NCI-H345 (cell line): Measurements from ENCODE around the gene CACNG3.
"Not testable (repeated sequence)": the region's sequence is repeated elsewhere in the genome, so short reads cannot be mapped to it uniquely, and the experiment has no call there.

Experiments
- DNase-seq: peaks from one replicate; lab custom pipeline; 2025; lab: John Stamatoyannopoulos, UW

The CACNG3 gene

DNA sequence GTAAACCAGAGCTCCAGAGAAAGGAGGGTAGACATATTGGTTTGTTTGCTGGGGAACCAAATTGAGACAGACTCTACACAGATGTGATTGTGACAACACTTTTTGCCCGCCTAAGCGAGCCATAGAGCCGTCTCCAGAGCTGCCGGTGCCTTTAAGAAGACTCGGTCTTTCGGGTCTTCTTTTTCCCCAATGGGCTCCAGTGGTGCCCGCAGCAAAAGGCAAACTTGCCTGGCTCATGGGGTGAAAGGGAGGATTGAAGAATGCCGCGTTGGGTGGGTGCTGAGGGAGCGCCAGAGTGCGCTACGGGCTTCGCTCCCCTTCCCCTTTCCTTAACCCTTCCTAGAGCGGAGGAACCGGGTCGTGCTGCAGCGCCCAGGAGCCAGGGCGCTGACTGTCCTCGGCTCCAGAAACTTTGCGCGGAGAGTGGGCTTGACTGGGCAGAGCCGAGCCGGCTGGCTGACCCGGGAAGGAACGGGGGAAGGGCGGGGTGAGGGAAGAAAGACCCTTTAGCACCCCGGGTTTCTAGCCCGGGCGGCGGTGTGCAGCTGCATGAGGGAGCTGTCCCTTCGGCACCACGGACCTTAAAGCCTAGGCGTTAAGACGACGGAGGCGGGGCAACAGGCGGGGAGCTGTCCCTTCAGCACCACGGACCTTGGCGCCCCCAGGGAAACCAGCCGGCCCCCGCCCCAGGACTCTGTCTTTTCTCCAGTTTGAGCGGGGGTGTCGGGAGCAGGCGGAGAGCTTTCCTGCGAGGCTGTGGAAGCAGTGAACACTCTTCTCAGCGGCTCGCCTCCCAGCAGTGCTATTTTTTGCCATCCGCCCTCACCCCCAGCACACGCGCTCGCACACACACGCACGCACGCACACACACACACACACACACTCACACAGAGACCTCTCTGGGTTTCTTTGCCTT, at the start of gene CACNG3:
Gene CACNG3 (plus strand): TSS at position 880 of the 916 bp plus-strand sequence. CDS start 420 bp downstream, outside the sequence.
- no peak for DNase-seq

DNA sequence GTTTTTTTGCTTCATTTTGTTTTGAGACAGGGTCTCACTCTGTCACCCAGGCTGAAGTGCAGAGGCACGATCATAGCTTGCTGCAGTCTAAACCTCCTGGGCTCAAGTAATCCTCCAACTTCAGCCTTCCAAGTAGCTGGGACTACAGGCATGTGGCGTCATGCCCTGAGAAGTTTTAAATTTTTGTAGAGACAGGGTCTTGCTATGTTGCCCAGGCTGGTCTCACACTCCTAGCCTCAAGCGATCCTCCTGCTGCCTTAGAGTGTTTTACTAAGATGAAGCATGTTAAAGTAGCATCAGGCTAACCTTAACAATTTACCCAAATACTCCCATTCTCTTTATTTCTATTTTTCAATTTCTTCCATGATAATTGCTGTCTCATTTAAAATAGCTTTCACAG, 49.2 kb upstream of the CACNG3 start:
- no peak for DNase-seq

DNA sequence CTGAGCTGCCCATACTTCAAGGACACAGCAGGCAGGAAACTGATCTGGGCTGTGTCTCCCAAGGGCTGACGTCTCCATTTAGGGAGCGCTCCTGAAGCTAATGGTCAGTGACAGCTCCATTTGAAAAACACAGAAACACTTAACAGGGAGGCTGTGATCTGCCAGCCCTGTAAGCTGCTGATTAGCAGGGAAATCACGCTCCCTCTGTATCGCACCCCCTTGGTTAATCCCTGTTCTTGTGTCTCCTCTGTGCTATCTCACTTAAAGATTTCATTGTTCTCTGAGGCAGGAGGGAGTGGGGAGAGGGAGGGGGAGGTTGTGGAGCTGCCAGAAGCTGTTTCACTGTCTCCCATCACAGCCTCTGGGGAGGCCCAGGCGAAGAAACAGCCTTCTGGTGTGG, 47.4 kb upstream of the CACNG3 start:
- DNase-seq: no peak

DNA sequence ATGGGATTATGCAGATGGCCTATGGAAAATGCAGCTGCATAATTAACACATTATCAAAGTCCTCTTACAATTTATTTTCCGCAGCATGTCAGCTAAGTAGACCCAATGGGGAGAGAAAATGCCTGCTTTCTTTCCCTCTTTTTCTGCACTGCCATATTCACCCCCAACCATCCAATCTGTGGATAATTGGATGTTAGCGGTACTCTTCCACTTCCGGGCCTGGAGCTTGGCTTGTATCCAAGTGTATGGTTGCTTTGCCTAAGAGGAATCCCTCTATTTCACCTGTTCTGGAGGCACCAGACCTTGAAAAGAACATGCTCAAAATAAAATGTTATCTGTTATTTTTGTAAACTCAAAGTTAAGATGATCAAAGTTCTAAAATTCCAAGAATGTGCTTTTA, 41.1 kb upstream of the CACNG3 start:
- DNase-seq: no peak

DNA sequence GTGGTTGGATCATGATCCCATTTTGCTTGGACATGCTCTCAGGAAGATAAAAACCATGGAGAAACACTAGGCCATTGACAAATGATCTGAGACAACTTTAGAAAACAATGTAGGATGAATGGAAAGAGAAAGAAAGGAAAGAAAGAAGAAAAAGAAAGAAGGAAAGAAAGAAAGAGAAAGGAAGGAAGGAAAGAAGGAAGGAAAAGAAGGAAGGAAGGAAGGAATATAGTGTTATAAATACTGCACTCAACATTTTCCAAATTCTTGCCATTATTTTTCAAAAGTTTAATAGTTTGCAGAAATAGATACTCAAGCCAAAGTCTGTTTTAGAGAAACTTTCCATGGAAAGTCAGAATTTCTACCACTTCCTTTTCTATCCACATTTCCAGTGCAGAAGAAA, 39.2 kb upstream of the CACNG3 start:
- DNase-seq: no peak

DNA sequence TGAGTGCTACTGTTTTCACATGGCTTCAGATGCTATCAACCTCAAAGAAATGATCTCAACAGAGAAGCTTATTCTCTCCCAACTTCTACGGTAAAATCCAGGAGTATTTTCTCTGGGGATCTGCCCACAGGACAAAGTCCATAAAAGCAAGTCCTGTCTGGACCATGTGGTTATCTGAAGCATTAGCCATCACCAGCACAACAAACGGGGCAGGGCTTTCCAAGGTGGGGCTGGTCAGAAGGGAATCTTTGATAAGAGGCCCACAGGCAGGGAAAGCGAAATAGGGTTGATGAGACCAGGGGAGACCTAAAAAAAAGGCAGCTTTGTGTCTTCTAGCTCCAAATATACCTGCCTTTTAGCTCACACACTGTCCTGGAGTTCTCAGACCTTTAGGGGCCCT, 38.7 kb upstream of the CACNG3 start:
- no peak for DNase-seq

DNA sequence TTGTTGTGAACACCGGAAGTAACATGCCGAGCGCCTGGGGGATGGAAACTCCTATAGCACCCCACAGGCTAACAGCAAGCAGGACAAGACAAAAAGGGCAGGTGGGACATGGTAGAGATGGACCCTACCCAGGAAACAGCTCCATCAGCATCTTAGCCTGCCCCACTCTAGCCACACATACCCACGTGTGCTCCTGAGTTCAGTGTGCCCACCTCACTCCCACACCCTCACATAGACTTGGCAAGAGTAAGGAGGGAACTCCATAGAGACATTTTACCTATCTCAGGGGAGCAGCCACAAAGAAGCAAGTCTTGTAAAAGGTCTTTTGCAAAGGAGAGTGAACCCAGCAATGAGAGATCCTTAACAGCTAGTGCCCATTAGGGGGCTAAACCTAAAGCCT, 37.8 kb upstream of the CACNG3 start:
- DNase-seq: no peak

DNA sequence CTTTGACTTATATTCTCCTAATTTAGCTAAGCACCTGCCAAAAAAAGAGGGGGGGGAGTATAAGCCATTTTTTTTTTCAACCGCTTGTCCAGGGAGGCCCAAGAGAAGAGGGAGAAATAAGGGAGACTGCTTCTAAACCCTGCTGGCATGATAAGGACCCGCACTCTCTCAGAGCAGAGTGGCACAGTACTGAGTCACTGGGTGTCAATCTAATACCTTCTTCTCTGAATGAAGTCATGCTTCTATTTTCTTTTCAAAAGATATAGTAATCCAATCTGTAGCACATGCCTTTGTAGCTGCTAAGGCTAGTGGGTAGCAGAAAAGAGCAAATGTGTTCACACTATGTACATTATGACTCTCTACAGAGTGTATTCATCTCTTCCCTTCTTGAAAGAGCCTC, 34.9 kb upstream of the CACNG3 start:
- DNase-seq: no peak

DNA sequence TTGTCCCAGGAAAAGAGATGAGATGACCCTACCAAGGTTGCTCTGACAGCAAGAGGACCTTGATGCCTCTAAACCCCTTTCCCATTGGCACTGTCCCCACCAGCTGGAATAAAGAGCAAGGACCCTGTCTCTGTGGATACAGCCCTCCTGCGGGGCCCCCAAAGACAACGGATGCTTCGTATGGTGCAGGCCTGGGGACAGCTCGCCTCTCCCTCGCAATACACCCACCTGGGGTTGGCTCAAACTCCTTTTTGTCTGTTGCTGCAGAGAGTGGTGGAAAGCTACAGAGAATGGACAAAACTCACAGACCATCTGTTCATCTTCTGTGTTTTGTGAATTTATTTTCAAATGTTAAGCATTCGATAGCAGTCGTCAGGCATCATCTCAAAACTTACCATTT, 27.6 kb upstream of the CACNG3 start:
- DNase-seq: no peak

DNA sequence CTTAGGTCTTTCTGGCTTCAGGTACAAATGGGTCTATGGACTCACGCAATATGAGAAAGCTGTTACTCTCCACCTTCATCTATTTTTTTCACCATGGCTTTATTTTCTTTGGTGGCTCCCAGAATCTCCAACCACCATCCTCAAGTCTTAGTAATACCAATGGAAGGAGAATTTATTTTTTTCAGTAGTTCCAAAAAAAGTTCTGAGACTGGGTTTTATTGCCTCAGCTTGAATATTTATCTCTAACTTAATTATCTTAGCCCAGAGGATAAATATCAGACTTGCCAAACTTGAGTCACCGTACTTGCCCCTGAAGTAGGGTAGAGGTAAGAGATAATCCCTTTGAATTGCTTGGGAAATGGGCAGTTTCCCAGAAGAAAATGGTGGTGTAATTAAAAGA, 23.2 kb upstream of the CACNG3 start:
- DNase-seq: no peak

DNA sequence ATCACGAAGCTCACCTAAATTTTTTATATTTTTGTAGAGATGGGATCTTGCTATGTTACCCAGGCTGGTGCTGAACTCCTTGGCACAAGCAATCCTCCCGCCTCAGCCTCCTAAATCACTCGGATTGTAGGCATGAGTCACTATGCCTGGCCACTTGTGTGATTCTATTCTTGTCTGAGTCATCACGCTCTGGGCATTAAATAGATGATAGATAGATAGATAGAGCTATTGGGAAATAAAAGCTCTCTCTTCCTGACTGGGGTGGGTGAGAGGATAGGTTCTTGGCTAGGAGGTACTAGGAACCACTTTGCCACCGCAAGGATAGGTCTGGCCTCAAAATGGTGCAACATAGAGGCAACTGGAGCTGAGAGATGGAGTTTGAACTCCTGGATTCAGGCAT, 21.4 kb upstream of the CACNG3 start:
- no peak for DNase-seq

DNA sequence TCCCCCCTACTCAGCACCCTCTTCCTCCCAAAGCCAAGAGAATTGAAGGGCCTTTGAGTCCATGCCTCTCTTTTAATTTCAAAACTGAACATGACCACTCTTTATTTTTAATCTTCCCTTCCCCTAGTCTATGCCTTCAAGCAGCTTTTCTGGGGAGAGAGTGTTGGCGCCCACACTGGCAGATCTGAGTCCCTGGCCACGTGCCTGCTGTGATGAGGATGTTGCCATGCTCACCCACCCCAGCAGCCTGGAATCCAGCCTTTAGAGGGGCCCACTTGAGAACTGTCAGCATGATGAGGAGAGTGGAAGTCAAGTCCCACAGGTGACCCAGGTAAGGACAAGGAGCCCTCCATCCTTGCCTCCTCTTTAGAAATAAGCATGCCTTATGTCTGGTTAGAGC, 20.3 kb upstream of the CACNG3 start:
- no peak for DNase-seq

DNA sequence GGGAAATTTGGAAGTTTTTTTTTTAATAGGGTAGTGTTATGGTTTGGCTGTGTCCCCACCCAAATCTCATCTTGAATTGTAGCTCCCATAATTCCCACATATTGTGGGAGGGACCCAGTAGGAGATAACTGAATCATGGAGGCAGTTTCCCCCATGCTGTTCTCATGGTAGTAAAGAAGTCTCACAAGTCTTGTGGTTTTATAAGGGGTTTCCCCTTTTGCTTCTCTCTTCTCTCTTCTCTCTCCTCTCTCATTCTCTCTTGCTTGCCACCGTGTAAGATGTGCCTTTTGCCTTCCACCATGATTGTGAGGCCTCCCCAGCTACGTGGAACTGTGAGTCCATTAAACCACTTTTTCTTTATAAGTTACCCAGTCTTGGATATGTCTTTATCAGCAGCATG, 17.3 kb upstream of the CACNG3 start:
- DNase-seq: not testable (repeated sequence)

DNA sequence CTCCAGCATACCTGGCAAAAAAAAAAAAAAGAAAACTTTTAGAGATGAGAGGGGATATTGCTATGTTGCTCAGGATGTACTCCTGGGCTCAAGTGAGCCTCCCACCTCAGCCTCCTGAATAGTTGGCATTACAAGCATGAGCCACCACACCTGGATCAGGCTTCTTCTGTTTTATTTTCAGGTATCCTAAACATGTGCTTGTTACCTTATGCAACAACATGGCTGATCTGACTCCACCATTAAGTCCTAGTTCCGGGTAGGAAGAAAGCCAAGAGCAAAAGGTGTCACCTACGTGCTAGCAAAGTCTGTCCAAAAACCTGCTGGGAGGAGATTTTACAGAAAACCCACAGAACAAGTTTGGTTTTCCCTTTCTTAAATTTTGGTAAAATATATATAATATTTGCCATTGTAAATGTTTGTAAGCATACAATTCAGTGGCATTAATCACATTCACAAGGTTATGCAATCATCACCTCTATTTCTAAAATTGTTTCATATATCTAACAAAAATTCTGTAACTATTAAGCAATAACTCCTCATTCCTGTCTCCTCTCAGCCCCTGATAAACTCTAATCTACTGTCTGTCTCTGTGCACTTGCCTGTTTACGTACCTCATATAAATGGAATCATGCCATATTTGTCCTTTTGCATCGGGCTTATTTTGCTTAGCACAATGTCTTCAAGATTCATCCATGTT, 9.1 kb upstream of the CACNG3 start:
- no peak for DNase-seq

DNA sequence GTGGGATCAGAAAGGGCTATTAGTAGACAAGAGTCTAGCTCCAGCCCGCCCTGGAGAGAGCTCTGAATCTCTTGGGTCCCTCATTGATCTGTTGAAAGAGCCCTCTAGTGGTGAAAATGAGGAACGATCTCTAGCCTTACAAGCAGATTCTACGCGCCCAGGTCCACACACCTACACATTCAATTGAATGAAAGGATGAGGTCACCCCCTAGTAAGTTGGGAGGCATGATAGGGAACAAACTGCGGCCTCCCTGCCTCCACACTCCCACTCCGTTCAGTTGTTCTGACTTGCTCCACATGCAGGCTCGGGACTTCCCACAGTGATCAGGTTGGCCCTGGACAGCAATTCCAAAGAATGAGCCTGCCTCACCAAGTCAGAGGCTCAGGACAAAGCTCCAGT, 2.9 kb upstream of the CACNG3 start:
- DNase-seq: peak; percentile 56

DNA sequence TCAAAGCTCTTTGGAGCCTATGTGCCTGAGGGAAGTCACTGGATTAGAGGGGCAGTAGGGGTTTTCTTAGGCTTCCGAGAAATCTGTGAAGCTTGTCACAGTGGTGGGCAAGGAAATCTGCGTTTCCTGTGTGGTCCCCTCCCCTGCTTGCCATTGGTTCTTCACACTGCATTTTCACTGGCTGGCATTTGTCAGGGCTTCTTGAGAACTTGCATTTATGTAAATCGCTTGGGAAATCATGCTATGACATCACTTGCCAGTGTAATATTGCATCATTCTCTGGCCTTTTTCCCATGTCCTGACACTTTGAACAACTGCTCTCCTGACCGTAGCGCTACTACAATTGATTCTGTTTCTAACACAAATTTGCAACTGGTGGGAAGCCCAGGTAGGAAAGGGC, 1.8 kb downstream of the CACNG3 start:
- DNase-seq: no peak

DNA sequence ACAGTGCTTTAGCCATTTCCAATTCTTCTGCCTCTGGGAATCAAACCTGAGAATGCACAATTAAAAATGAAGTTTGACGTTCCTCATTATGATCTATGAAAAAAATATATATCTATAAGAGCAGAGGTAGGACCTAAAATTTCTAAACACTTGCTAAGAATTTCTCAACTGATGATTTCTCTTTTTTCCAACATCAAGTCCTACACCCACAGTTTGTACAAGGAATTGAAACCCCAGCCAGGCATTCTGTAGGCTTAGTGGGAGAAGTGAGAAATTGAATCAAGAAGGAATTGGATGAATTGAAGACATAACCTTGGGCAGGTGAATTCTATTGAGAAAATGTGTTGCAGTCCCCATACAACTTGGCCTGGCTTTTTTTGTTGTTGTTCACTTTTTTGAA, 2.7 kb downstream of the CACNG3 start:
- DNase-seq: no peak

DNA sequence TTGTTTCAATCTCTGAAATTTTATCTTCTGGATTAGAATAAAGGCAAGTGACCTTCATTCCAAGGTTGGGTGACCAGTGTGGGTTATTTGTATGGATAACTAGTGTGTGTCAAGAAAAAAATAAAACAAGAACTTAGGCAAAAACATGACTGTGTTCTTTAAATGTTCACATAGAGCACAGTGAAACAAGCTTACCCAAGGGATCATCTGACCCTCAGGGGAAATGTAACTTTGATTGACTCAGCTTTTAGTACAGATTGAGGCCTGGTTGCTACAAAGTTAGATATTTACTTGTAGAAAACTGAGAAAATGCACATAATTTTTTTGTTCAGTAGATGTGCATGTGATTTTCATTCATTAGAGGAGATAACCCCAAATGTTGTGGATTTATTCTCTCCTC, 6.7 kb downstream of the CACNG3 start:
- DNase-seq: no peak

DNA sequence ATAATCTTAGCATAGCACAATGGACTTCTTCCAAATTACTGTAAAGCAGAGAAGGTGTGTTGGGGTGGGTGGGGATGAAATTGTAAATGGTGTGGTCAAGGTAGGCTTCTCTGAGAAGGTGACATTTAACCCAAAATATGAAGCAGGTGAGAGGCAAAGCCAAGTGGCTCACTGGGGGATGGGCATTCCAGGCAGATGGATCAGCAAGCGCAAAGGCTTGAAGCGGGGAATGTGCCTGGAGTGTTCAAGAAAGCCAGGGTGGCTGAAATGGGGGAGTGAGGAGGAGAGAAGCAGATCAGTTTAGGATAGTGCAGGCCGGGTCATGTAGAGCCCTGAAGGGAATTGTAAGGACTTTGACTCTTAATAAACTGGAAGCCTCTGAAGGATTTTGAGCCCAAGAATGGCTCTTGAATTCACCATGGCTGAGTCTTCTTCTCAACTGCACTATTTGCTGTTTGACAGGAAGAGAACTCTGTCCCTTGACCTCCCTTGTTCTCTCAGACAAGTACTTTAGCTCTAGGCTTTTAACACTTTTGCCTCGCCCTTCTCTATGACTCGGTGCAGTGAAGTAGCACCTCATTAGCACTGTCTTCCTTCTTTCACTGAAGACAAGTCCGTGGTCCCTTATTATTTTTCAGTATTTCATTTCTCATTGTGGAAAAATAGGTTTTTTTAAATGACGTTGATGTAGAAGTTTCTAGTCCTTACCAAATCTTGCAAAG, 14.7 kb downstream of the CACNG3 start:
- DNase-seq: no peak

DNA sequence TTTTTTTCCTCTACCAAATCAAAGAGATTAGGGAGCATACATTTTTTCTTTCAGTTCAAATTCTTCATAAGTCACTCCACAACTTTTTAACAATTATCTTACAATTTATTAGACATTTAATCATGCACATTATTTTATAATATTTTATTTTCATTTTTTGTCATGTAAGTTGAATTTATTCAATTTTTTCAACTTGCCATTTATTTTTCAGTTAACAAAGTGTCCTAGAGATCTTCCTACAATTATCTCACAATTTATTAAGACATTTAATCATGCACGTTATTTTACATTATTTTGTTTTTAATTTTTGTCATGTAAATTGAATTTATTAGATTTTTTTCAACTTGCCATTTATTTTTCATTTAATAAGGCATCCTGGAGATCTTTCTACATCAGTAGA, 16.2 kb downstream of the CACNG3 start:
- no peak for DNase-seq

DNA sequence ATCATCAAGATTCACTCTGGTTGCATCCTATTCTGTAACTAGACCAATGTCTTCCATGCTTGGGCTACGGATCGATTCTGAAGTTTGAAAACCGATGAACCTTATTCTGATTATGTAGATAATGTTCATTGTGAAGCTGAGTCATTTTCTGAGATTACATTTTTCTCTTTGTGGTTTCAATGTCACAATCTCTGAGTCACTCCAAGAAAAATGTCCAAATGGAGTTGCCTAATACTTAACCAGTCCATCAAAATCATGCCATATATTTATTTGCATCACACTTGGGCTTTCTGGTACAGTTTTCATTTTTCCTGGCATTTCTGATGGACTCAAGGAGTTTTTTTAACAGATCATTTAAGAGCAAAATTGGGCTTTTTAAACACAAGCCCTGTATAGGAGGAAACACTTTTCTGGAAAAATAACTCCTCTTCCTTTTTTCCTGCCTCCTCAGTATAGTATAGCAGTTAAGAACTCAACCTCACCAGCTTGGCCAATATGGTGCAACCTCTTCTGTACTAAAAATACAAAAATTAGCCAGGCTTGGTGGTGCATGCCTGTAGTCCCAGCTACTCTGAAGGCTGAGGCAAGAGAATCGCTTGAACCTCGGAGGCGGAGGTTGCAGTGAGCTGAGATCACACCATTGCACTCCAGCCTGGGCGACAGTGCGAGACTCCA, 17.5 kb downstream of the CACNG3 start:
- DNase-seq: no peak

DNA sequence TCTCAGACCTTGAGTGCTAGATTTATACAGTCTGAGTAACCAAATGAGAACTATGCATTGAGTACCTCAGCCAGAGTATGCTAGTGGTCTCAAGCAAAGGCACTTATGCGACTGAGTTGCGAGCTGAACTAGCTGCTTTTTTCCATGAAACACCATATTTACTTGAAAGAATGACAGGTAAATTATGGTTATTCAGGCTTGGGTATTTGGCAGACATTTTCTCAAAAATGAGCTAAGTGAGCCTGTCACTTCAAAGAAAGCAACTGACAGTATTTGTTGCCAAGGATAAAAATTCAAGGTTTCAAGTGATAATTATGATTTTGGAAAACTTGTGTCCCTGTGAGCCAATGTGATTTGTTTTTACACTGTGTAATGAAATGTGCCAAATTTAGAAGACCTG, 19.3 kb downstream of the CACNG3 start:
- no peak for DNase-seq
